Stimulated activated CD4-positive, alpha-beta T cell treated with anti-CD3 and anti-CD28 coated beads, Interleukin-15, amount 100 ng/mL, for 1 hour (primary cell): ENCODE data around the gene SPATA46.

Experiments used
- DNase-seq, 2 donors: peaks; one replicate each; pipeline ENCODE4 v3.0.0-alpha.2; 2020; ENCODE audit warnings: low read depth in 1 of 2, low spot score in 1 of 2

Gene SPATA46

GRCh38 chr1:162391790-162392563 is 15.3 kb upstream of the SPATA46 start:
- DNase-seq: no peak

GRCh38 chr1:162390396-162391185 is 13.9 kb upstream of the SPATA46 start:
- DNase-seq: no peak

- DNase-seq: no peak
Measured at GRCh38 chr1:162389971-162390370, 13.3 kb upstream of the SPATA46 start.

- DNase-seq: no peak
Measured at GRCh38 chr1:162389021-162389818, 12.6 kb upstream of the SPATA46 start.

- DNase-seq: no peak
Measured at GRCh38 chr1:162388615-162389014, 12.0 kb upstream of the SPATA46 start.

- no peak for DNase-seq
Measured at GRCh38 chr1:162388083-162388594, 11.5 kb upstream of the SPATA46 start.

GRCh38 chr1:162387226-162388082 is 10.8 kb upstream of the SPATA46 start:
- no peak for DNase-seq

- DNase-seq: no peak
Measured at GRCh38 chr1:162386292-162387225, 9.9 kb upstream of the SPATA46 start.

GRCh38 chr1:162385702-162386101 is 9.0 kb upstream of the SPATA46 start:
- DNase-seq: no peak

GRCh38 chr1:162385280-162385623 is 8.6 kb upstream of the SPATA46 start:
- no peak for DNase-seq

GRCh38 chr1:162384601-162385279 is 8.1 kb upstream of the SPATA46 start:
- DNase-seq: no peak

- no peak for DNase-seq
Measured at GRCh38 chr1:162384116-162384515, 7.5 kb upstream of the SPATA46 start.

- no peak for DNase-seq
Measured at GRCh38 chr1:162383516-162383915, 6.9 kb upstream of the SPATA46 start.

GRCh38 chr1:162383091-162383490 is 6.4 kb upstream of the SPATA46 start:
- no peak for DNase-seq

- no peak for DNase-seq
Measured at GRCh38 chr1:162381941-162382750, 5.5 kb upstream of the SPATA46 start.

- no peak for DNase-seq
Measured at GRCh38 chr1:162381383-162381782, 4.7 kb upstream of the SPATA46 start, which contains the start of gene C1orf226. Gene C1orf226 (plus strand): TSS chr1:162381728. CDS start chr1:162381902, 174 bp downstream.

GRCh38 chr1:162380061-162380846 is 3.6 kb upstream of the SPATA46 start:
- DNase-seq: no peak
